ENCODE data around the gene AURKAIP1. TPM values are rescaled to one million over a fixed set of nuclear protein-coding genes. Genes with fewer than 3 reads are reported as not detected.
"Not testable (repeated sequence)": the region's sequence is repeated elsewhere in the genome, so short reads cannot be mapped to it uniquely, and the experiment has no call there.

Gene AURKAIP1
- total RNA-seq, 1 experiment from 2014 or later, result 164 TPM

- no peak overlapping the region for H2AFZ ChIP-seq
- intact Hi-C loops (cut with micrococcal nuclease; ENCODE audit: unreplicated experiment), result loop anchor here (10.0 kb wide), 1 partner anchor 133 kb away; no protein-coding TSS in a partner anchor
Measured at GRCh38 chr1:1371364-1371745, 3.7 kb downstream of the AURKAIP1 start.

GRCh38 chr1:1370771-1371300 is 4.2 kb downstream of the AURKAIP1 start:
- H3K9me2 ChIP-seq (ENCODE audit: insufficient read depth), result no peaks in the 10 kb centered on the region
- ChIA-PET POLR2A (ENCODE audit: unreplicated experiment) (interaction anchor here (0.6 kb wide), 1 partner anchor 173 kb away, joined by 3 read pairs; no protein-coding TSS in a partner anchor), CTCF (interaction anchor here (0.6 kb wide), 1 partner anchor 134 kb away, joined by 7 read pairs; no protein-coding TSS in a partner anchor)
- H3K27me3 ChIP-seq (ENCODE audit: insufficient read depth, low read depth), result no peaks in the 10 kb centered on the region
- TF ChIP-seq EZH2 (IDR thresholded peaks at IDR 0.05; ENCODE audit: low read depth) (no peak), CTCF (conservative IDR thresholded peaks at IDR 0.05) (no peak)
- peaks cover 10% of the 10 kb centered on the region; the same call in 1 of the 2 replicates for H3F3A ChIP-seq (ENCODE audit: insufficient read depth, low read depth)
- DNase-seq, result no peak
- peaks cover 11% of the 10 kb centered on the region for H3K4me1 ChIP-seq (replicated peaks; ENCODE audit: insufficient read depth)
- H3K4me3 ChIP-seq, result no peak overlapping the region
- no peaks in the 10 kb centered on the region for H3K9me3 ChIP-seq (ENCODE audit: insufficient read depth, low read depth)
- intact Hi-C loops (cut with micrococcal nuclease; ENCODE audit: unreplicated experiment), result loop anchor here (10.0 kb wide), 1 partner anchor 134 kb away; no protein-coding TSS in a partner anchor
- no peaks in the 10 kb centered on the region for H4K20me1 ChIP-seq (ENCODE audit: insufficient read depth)
- no TSS peak for BruUV-seq (replicated peaks)
- H3K27ac ChIP-seq, result no peak overlapping the region
- H3K36me3 ChIP-seq (ENCODE audit: low read depth), result no peaks in the 10 kb centered on the region; the same call in 1 of the 2 replicates
- H3K79me2 ChIP-seq (ENCODE audit: low read depth), result peaks cover 21% of the 10 kb centered on the region
- H2AFZ ChIP-seq, result no peak overlapping the region
- H3K4me2 ChIP-seq, result no peak overlapping the region

More at GRCh38 chr1:1371364-1371745, 3.7 kb downstream of the AURKAIP1 start:
- Histone ChIP-seq H3K79me2 (ENCODE audit: low read depth) (peaks cover 25% of the 10 kb centered on the region), H3K27ac (no peak overlapping the region), H3F3A (ENCODE audit: insufficient read depth, low read depth) (peaks cover 13% of the 10 kb centered on the region; the same call in 1 of the 2 replicates), H3K4me1 (replicated peaks; ENCODE audit: insufficient read depth) (peaks cover 16% of the 10 kb centered on the region), H3K4me2 (no peak overlapping the region), H3K4me3 (no peak overlapping the region), H3K27me3 (ENCODE audit: insufficient read depth, low read depth) (no peaks in the 10 kb centered on the region), H3K9me3 (ENCODE audit: insufficient read depth, low read depth) (no peaks in the 10 kb centered on the region), H3K9me2 (ENCODE audit: insufficient read depth) (no peaks in the 10 kb centered on the region), H3K36me3 (ENCODE audit: low read depth) (no peaks in the 10 kb centered on the region; the same call in 1 of the 2 replicates), H4K20me1 (ENCODE audit: insufficient read depth) (no peaks in the 10 kb centered on the region)
- no peak for DNase-seq
- POLR2A ChIA-PET (ENCODE audit: unreplicated experiment), result interaction anchor here (0.6 kb wide), 1 partner anchor 173 kb away, joined by 3 read pairs; no protein-coding TSS in a partner anchor
- no TSS peak for BruUV-seq (replicated peaks)
- CTCF ChIA-PET, result interaction anchor here (0.6 kb wide), 1 partner anchor 134 kb away, joined by 7 read pairs; no protein-coding TSS in a partner anchor
- TF ChIP-seq EZH2 (IDR thresholded peaks at IDR 0.05; ENCODE audit: low read depth) (no peak), CTCF (conservative IDR thresholded peaks at IDR 0.05) (no peak)

GRCh38 chr1:1370094-1370493 is 4.9 kb downstream of the AURKAIP1 start:
- peaks cover 20% of the 10 kb centered on the region for H3K79me2 ChIP-seq (ENCODE audit: low read depth)
- BruUV-seq (replicated peaks); POLR2A ChIA-PET (ENCODE audit: unreplicated experiment); DNase-seq; H3K4me2 ChIP-seq; H3K9me2 ChIP-seq (ENCODE audit: insufficient read depth); H3K9me3 ChIP-seq (ENCODE audit: insufficient read depth, low read depth); CTCF ChIA-PET; H3K27me3 ChIP-seq (ENCODE audit: insufficient read depth, low read depth); H3F3A ChIP-seq (ENCODE audit: insufficient read depth, low read depth); H2AFZ ChIP-seq; H4K20me1 ChIP-seq (ENCODE audit: insufficient read depth); H3K36me3 ChIP-seq (ENCODE audit: low read depth); H3K4me3 ChIP-seq; H3K27ac ChIP-seq: not testable (repeated sequence)
- H3K4me1 ChIP-seq (replicated peaks; ENCODE audit: insufficient read depth), result peaks cover 10% of the 10 kb centered on the region; the same call in 1 of the 2 replicates
- intact Hi-C loops (cut with micrococcal nuclease; ENCODE audit: unreplicated experiment), result loop anchor here (10.0 kb wide), 1 partner anchor 135 kb away; no protein-coding TSS in a partner anchor

Measured in PC-9 (cell line).